SJSA1 (cell line): ENCODE results near the gene CD70. TPM values are rescaled to one million over a fixed set of nuclear protein-coding genes. Genes with fewer than 3 reads are reported as not detected.
"Not testable (repeated sequence)": the region's sequence is repeated elsewhere in the genome, so short reads cannot be mapped to it uniquely, and the experiment has no call there.

Experiments
- DNase-seq, 2 experiments: peaks; one replicate each; pipeline ENCODE4 v3.0.0-alpha.2; 2015 to 2020; ENCODE audit warnings: low spot score in 2 of 2, low read depth in 1 of 2
- H3K27ac ChIP-seq: fragments of 250-450 bp; sonication (Bioruptor Pico); 2 replicates; pipeline ENCODE4 v1.5.1; 2020; ENCODE audit warnings: mild to moderate bottlenecking, moderate library complexity
- H3K27me3 ChIP-seq: fragments of 250-450 bp; sonication (Bioruptor Pico); replicated peaks from 2 replicates; pipeline ENCODE4 v1.5.1; 2020; ENCODE audit warnings: mild to moderate bottlenecking, moderate library complexity
- H3K36me3 ChIP-seq: fragments of 250-450 bp; sonication (Bioruptor Pico); 2 replicates; pipeline ENCODE4 v1.5.1; 2020; ENCODE audit warnings: mild to moderate bottlenecking
- H3K4me1 ChIP-seq: fragments of 250-450 bp; sonication (Bioruptor Pico); replicated peaks from 2 replicates; pipeline ENCODE4 v1.6.1; 2021; ENCODE audit warnings: mild to moderate bottlenecking
- H3K4me3 ChIP-seq: fragments of 250-450 bp; sonication (Bioruptor Pico); 2 replicates; pipeline ENCODE4 v1.5.1; 2020; ENCODE audit warnings: mild to moderate bottlenecking
- H3K9me3 ChIP-seq: fragments of 250-450 bp; sonication (Bioruptor Pico); replicated peaks from 2 replicates; pipeline ENCODE4 v1.5.1; 2020; ENCODE audit warnings: mild to moderate bottlenecking
- total RNA-seq: library from RNA; depleted of rRNA; stranded (reverse); fragments of >200 nt; shearing (Covaris generic); gene quantifications from 2 replicates; pipeline ENCODE4 v1.2.3, GENCODE V29; 2014

CD70 gene
- total RNA-seq, 1 experiment from 2014 or later = 128 TPM

GRCh38 chr19:6571167-6571566, 19.8 kb downstream of the CD70 start:
- peaks cover 3% of the 10 kb centered on the region for H3K9me3 ChIP-seq
- no peak for DNase-seq
- no peaks in the 10 kb centered on the region for H3K27me3 ChIP-seq
- H3K27ac ChIP-seq = no peak overlapping the region
- H3K36me3 ChIP-seq = no peaks in the 10 kb centered on the region
- no peak overlapping the region for H3K4me3 ChIP-seq
- peaks cover 29% of the 10 kb centered on the region for H3K4me1 ChIP-seq

- Histone ChIP-seq H3K27ac (no peak overlapping the region), H3K4me3 (no peak overlapping the region), H3K9me3 (peaks cover 3% of the 10 kb centered on the region), H3K4me1 (peaks cover 28% of the 10 kb centered on the region), H3K27me3 (no peaks in the 10 kb centered on the region), H3K36me3 (no peaks in the 10 kb centered on the region)
- DNase-seq = no peak
Measured at GRCh38 chr19:6570764-6571163, 20.2 kb downstream of the CD70 start.

- Histone ChIP-seq H3K9me3 (peaks cover 9% of the 10 kb centered on the region), H3K27ac (peak overlapping the region; percentile 80), H3K27me3 (no peaks in the 10 kb centered on the region), H3K4me1 (peaks cover 28% of the 10 kb centered on the region), H3K36me3 (no peaks in the 10 kb centered on the region), H3K4me3 (no peak overlapping the region)
- DNase-seq = no peak
Measured at GRCh38 chr19:6568816-6569215, 22.1 kb downstream of the CD70 start.

GRCh38 chr19:6568010-6568526, 22.9 kb downstream of the CD70 start:
- Histone ChIP-seq H3K9me3 (peaks cover 9% of the 10 kb centered on the region), H3K27ac (peak overlapping the region; percentile 80), H3K4me1 (peaks cover 25% of the 10 kb centered on the region), H3K4me3 (no peak overlapping the region), H3K36me3 (no peaks in the 10 kb centered on the region), H3K27me3 (no peaks in the 10 kb centered on the region)
- DNase-seq = peak; percentile 55 to 76

- H3K9me3 ChIP-seq, H3K27me3 ChIP-seq, H3K36me3 ChIP-seq, H3K4me3 ChIP-seq, DNase-seq, H3K27ac ChIP-seq: not testable (repeated sequence)
- H3K4me1 ChIP-seq = peaks cover 25% of the 10 kb centered on the region
Measured at GRCh38 chr19:6566727-6567126, 24.2 kb downstream of the CD70 start.

GRCh38 chr19:6564393-6564792, 26.6 kb downstream of the CD70 start:
- no peak overlapping the region for H3K27ac ChIP-seq
- H3K36me3 ChIP-seq = no peaks in the 10 kb centered on the region
- H3K4me1 ChIP-seq = peaks cover 23% of the 10 kb centered on the region
- H3K4me3 ChIP-seq = no peak overlapping the region
- no peak for DNase-seq
- no peaks in the 10 kb centered on the region for H3K27me3 ChIP-seq
- peaks cover 6% of the 10 kb centered on the region; the same call in 1 of the 2 replicates for H3K9me3 ChIP-seq

GRCh38 chr19:6562437-6562836, 28.5 kb downstream of the CD70 start:
- H3K4me1 ChIP-seq = peaks cover 11% of the 10 kb centered on the region
- DNase-seq, H3K4me3 ChIP-seq, H3K27ac ChIP-seq, H3K36me3 ChIP-seq, H3K27me3 ChIP-seq, H3K9me3 ChIP-seq: not testable (repeated sequence)

- peak in 1 of 2 experiments; percentile 60 for DNase-seq
- no peaks in the 10 kb centered on the region for H3K36me3 ChIP-seq
- H3K9me3 ChIP-seq = no peaks in the 10 kb centered on the region
- peaks cover 33% of the 10 kb centered on the region for H3K4me1 ChIP-seq
- no peaks in the 10 kb centered on the region for H3K27me3 ChIP-seq
- peak overlapping the region; percentile 35 for H3K27ac ChIP-seq
- H3K4me3 ChIP-seq = no peak overlapping the region
Measured at GRCh38 chr19:6556480-6557195, 34.3 kb downstream of the CD70 start.

- H3K36me3 ChIP-seq = no peaks in the 10 kb centered on the region
- H3K9me3 ChIP-seq = no peaks in the 10 kb centered on the region
- no peak overlapping the region for H3K4me3 ChIP-seq
- DNase-seq = no peak
- peak overlapping the region; percentile 35 for H3K27ac ChIP-seq
- no peaks in the 10 kb centered on the region for H3K27me3 ChIP-seq
- H3K4me1 ChIP-seq = peaks cover 34% of the 10 kb centered on the region
Measured at GRCh38 chr19:6556043-6556449, 34.9 kb downstream of the CD70 start.

- H3K36me3 ChIP-seq = no peaks in the 10 kb centered on the region
- no peak overlapping the region for H3K4me3 ChIP-seq
- no peaks in the 10 kb centered on the region for H3K27me3 ChIP-seq
- DNase-seq = peak; percentile 68 to 82
- no peaks in the 10 kb centered on the region for H3K9me3 ChIP-seq
- peaks cover 23% of the 10 kb centered on the region for H3K4me1 ChIP-seq
- no peak overlapping the region; the same call in 1 of the 2 replicates for H3K27ac ChIP-seq
Measured at GRCh38 chr19:6551607-6552450, 39.1 kb downstream of the CD70 start.

GRCh38 chr19:6551091-6551490, 39.9 kb downstream of the CD70 start:
- Histone ChIP-seq H3K27me3 (no peaks in the 10 kb centered on the region), H3K36me3 (no peaks in the 10 kb centered on the region)

GRCh38 chr19:6550679-6551078, 40.3 kb downstream of the CD70 start:
- not testable (repeated sequence) for H3K27ac ChIP-seq, DNase-seq, H3K9me3 ChIP-seq, H3K4me3 ChIP-seq, H3K27me3 ChIP-seq, H3K36me3 ChIP-seq
- peaks cover 15% of the 10 kb centered on the region for H3K4me1 ChIP-seq

More at GRCh38 chr19:6551091-6551490, 39.9 kb downstream of the CD70 start:
- H3K4me1 ChIP-seq = peaks cover 16% of the 10 kb centered on the region
- H3K9me3 ChIP-seq = no peaks in the 10 kb centered on the region
- H3K4me3 ChIP-seq = no peak overlapping the region
- no peak for DNase-seq
- H3K27ac ChIP-seq = no peak overlapping the region

- Histone ChIP-seq H3K27me3 (no peaks in the 10 kb centered on the region), H3K9me3 (no peaks in the 10 kb centered on the region), H3K27ac (no peak overlapping the region), H3K36me3 (peaks cover 3% of the 10 kb centered on the region; the same call in 1 of the 2 replicates), H3K4me3 (no peak overlapping the region), H3K4me1 (peaks cover 2% of the 10 kb centered on the region; the same call in 1 of the 2 replicates)
- DNase-seq = no peak
Measured at GRCh38 chr19:6543866-6544347, 47.0 kb downstream of the CD70 start.
